GM12801 (cell line): ENCODE data around the gene ATP11A.

Experiments
- TF ChIP-seq, protein P1 (sequence below): IDR thresholded peaks from one replicate; pipeline ENCODE4 v1.5.1; 2011; ENCODE audit warnings: control low read depth; ENCODE audit not compliant: insufficient read length; ENCODE audit errors: extremely low read depth

The ATP11A gene

GRCh38 chr13:112849500-112849899 is 159.7 kb downstream of the ATP11A start:
- TF ChIP-seq, protein P1, sequence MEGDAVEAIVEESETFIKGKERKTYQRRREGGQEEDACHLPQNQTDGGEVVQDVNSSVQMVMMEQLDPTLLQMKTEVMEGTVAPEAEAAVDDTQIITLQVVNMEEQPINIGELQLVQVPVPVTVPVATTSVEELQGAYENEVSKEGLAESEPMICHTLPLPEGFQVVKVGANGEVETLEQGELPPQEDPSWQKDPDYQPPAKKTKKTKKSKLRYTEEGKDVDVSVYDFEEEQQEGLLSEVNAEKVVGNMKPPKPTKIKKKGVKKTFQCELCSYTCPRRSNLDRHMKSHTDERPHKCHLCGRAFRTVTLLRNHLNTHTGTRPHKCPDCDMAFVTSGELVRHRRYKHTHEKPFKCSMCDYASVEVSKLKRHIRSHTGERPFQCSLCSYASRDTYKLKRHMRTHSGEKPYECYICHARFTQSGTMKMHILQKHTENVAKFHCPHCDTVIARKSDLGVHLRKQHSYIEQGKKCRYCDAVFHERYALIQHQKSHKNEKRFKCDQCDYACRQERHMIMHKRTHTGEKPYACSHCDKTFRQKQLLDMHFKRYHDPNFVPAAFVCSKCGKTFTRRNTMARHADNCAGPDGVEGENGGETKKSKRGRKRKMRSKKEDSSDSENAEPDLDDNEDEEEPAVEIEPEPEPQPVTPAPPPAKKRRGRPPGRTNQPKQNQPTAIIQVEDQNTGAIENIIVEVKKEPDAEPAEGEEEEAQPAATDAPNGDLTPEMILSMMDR = no peak

DNA sequence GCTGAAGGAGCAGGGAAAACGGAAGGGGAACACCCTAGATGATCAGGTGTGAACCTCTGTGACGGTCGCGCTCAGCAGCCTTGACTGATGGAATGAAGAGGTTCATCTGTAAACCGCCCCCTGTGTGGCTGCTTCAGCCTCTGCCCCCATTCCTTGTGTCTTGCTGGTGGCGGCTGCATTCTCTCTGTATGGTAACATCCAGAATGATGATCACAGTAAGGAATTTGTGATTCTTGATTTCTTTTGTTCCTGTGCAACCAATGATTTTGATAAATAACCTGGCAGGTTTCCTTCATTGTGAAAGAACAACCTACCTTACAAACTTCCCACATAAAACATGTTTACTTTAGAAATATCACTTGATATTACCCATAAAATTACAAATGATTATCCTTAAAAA is 160.4 kb downstream of the ATP11A start:
- TF ChIP-seq, protein P1 = no peak

- TF ChIP-seq, protein P1 = no peak
Observed at GRCh38 chr13:112851107-112852038, 161.5 kb downstream of the ATP11A start.

- TF ChIP-seq, protein P1 = no peak
Observed at GRCh38 chr13:112852392-112852791, 162.6 kb downstream of the ATP11A start.

DNA sequence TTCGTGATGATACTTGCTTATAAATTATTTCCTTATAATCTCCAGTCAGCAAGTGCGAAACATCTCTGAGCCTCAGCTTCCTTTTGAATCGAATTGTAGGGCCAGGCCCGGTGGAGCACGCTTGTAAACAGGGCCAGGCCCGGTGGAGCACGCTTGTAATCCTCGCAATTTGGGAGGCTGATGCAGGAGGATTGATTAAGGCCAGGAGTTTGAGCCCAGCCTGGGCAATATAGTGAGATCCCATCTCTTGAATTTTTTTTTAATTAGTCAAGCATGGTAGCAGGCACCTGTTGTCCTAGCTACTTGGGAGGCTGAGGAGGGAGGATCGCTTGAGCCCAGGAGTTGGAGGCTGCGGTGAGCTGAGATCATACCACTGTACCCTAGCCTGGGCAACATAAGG is 163.0 kb downstream of the ATP11A start:
- TF ChIP-seq, protein P1 = no peak

- TF ChIP-seq, protein P1 = no peak
Observed at GRCh38 chr13:112854321-112854720, 164.5 kb downstream of the ATP11A start.

GRCh38 chr13:112855859-112856258 is 166.0 kb downstream of the ATP11A start:
- TF ChIP-seq, protein P1 = no peak
